Stimulated activated naive CD4-positive, alpha-beta T cell treated with Interleukin-2 at 50 U/mL for 16 hours (primary cell): ENCODE measurements around the gene CAMK2N1.
"Not testable (repeated sequence)": the region's sequence is repeated elsewhere in the genome, so short reads cannot be mapped to it uniquely, and the experiment has no call there.

Source experiments
- DNase-seq: peaks from one replicate; lab custom pipeline; 2025; lab: John Stamatoyannopoulos, UW

The CAMK2N1 gene

GRCh38 chr1:20496725-20497383 is 10.8 kb upstream of the CAMK2N1 start:
- not testable (repeated sequence) for DNase-seq

- peak; percentile 13 for DNase-seq
Observed at GRCh38 chr1:20496241-20496661, 10.2 kb upstream of the CAMK2N1 start.

- no peak for DNase-seq
Observed at GRCh38 chr1:20495661-20496060, 9.7 kb upstream of the CAMK2N1 start.

- DNase-seq = no peak
Observed at GRCh38 chr1:20494609-20495311, 8.8 kb upstream of the CAMK2N1 start.

- peak; percentile 68 for DNase-seq
Observed at GRCh38 chr1:20493839-20494608, 8.0 kb upstream of the CAMK2N1 start.

GRCh38 chr1:20493309-20493708 is 7.3 kb upstream of the CAMK2N1 start:
- no peak for DNase-seq

GRCh38 chr1:20492751-20493150 is 6.7 kb upstream of the CAMK2N1 start:
- DNase-seq = no peak

- no peak for DNase-seq
Observed at GRCh38 chr1:20491866-20492265, 5.9 kb upstream of the CAMK2N1 start.

GRCh38 chr1:20491178-20491577 is 5.2 kb upstream of the CAMK2N1 start:
- no peak for DNase-seq

GRCh38 chr1:20487236-20487590 is 1.2 kb upstream of the CAMK2N1 start:
- no peak for DNase-seq

- no peak for DNase-seq
Observed at GRCh38 chr1:20486457-20487235, 636 bp upstream of the CAMK2N1 start.

GRCh38 chr1:20484519-20485462 is 1.2 kb downstream of the CAMK2N1 start:
- no peak for DNase-seq

GRCh38 chr1:20483833-20484518 is 2.0 kb downstream of the CAMK2N1 start:
- DNase-seq = no peak

GRCh38 chr1:20483098-20483832 is 2.7 kb downstream of the CAMK2N1 start:
- no peak for DNase-seq

GRCh38 chr1:20481643-20482498 is 4.1 kb downstream of the CAMK2N1 start:
- no peak for DNase-seq

- DNase-seq = no peak
Observed at GRCh38 chr1:20480951-20481617, 4.9 kb downstream of the CAMK2N1 start.

GRCh38 chr1:20480243-20480944 is 5.6 kb downstream of the CAMK2N1 start:
- DNase-seq = no peak

- DNase-seq = no peak
Observed at GRCh38 chr1:20479840-20480239, 6.2 kb downstream of the CAMK2N1 start.
